HG03378 (cell line): ENCODE measurements around the gene TNFSF18.
"Not testable (repeated sequence)": the region's sequence is repeated elsewhere in the genome, so short reads cannot be mapped to it uniquely, and the experiment has no call there.

Experiments used
- ATAC-seq: cut with Tn5 transposase; IDR thresholded peaks from one replicate; pipeline ENCODE4 v1.9.1; 2021; ENCODE audit warnings: mild to moderate bottlenecking, moderate library complexity; ENCODE audit not compliant: unreplicated experiment

The TNFSF18 gene

GRCh38 chr1:173050865-173051264, at the start of gene TNFSF18:
Gene TNFSF18 (minus strand): TSS chr1:173050941. CDS start chr1:173050896, 45 bp downstream.
- no peak for ATAC-seq

- ATAC-seq = no peak
These were observed 48.4 kb upstream of the TNFSF18 start for GRCh38 chr1:173099166-173099565.

- no peak for ATAC-seq
These were observed 47.4 kb upstream of the TNFSF18 start for GRCh38 chr1:173098117-173098516.

- no peak for ATAC-seq
These were observed 46.3 kb upstream of the TNFSF18 start for GRCh38 chr1:173097001-173097400.

- no peak for ATAC-seq
These were observed 44.9 kb upstream of the TNFSF18 start for GRCh38 chr1:173095632-173096031.

GRCh38 chr1:173094541-173094940, 43.8 kb upstream of the TNFSF18 start:
- no peak for ATAC-seq

- ATAC-seq = no peak
These were observed 43.1 kb upstream of the TNFSF18 start for GRCh38 chr1:173093691-173094445.

- ATAC-seq = no peak
These were observed 33.6 kb upstream of the TNFSF18 start for GRCh38 chr1:173084292-173084691.

- ATAC-seq = no peak
These were observed 32.2 kb upstream of the TNFSF18 start for GRCh38 chr1:173082913-173083312.

- not testable (repeated sequence) for ATAC-seq
These were observed 23.5 kb upstream of the TNFSF18 start for GRCh38 chr1:173074217-173074616.

- no peak for ATAC-seq
These were observed 13.3 kb upstream of the TNFSF18 start for GRCh38 chr1:173064011-173064410.

- ATAC-seq = no peak
These were observed 12.4 kb upstream of the TNFSF18 start for GRCh38 chr1:173063171-173063570.

- ATAC-seq = no peak
These were observed 11.6 kb upstream of the TNFSF18 start for GRCh38 chr1:173062150-173062938.

GRCh38 chr1:173058556-173058955, 7.8 kb upstream of the TNFSF18 start:
- no peak for ATAC-seq

GRCh38 chr1:173057984-173058383, 7.2 kb upstream of the TNFSF18 start:
- no peak for ATAC-seq

GRCh38 chr1:173056365-173056764, 5.6 kb upstream of the TNFSF18 start:
- ATAC-seq = no peak

- no peak for ATAC-seq
These were observed 2.0 kb upstream of the TNFSF18 start for GRCh38 chr1:173052681-173053196.

GRCh38 chr1:173049322-173049633, 1.5 kb downstream of the TNFSF18 start:
- no peak for ATAC-seq

GRCh38 chr1:173048621-173049321, 2.0 kb downstream of the TNFSF18 start:
- ATAC-seq = no peak

GRCh38 chr1:173044656-173045055, 6.1 kb downstream of the TNFSF18 start:
- ATAC-seq = no peak

- no peak for ATAC-seq
These were observed 7.5 kb downstream of the TNFSF18 start for GRCh38 chr1:173043253-173043652.
